HepG2 (cell line): ENCODE measurements around the gene IQGAP3. TPM values are rescaled to one million over a fixed set of nuclear protein-coding genes. Genes with fewer than 3 reads are reported as not detected.

Experiments
- HNF4G ChIP-seq, 2 experiments: sonication (generic) in 1 of 2; formaldehyde crosslinking in 1 of 2; IDR thresholded peaks; 2 replicates each; pipeline versions ENCODE4 v1.4.0 to v1.6.1; 2011 to 2020; ENCODE audit warnings: borderline replicate concordance in 2 of 2, low read depth in 2 of 2, mild to moderate bottlenecking in 2 of 2, low read length in 1 of 2, missing genetic modification reagents in 1 of 2, moderate library complexity in 1 of 2
- HNRNPL ChIP-seq: fragments of 200-400 bp; formaldehyde crosslinking; IDR thresholded peaks from 2 replicates; pipeline ENCODE4 v1.6.1; 2017; ENCODE audit warnings: mild to moderate bottlenecking, low read depth, low read length
- MEIS2 ChIP-seq: sonication (generic); formaldehyde crosslinking; IDR thresholded peaks from 2 replicates; pipeline ENCODE4 v1.9.0; 2021; ENCODE audit warnings: mild to moderate bottlenecking, missing genetic modification reagents
- PAX8 ChIP-seq: sonication (generic); formaldehyde crosslinking; IDR thresholded peaks from 2 replicates; pipeline ENCODE4 v1.8.0; 2022; ENCODE audit warnings: mild to moderate bottlenecking, missing genetic modification reagents, borderline replicate concordance
- PHF20 ChIP-seq: sonication (generic); formaldehyde crosslinking; IDR thresholded peaks from 2 replicates; pipeline ENCODE4 v1.5.0; 2020; ENCODE audit warnings: mild to moderate bottlenecking, missing genetic modification reagents
- SP2 ChIP-seq: sonication (generic); formaldehyde crosslinking; IDR thresholded peaks from 2 replicates; pipeline ENCODE4 v1.5.1; 2020; ENCODE audit warnings: mild to moderate bottlenecking, missing genetic modification reagents
- STAG1 ChIP-seq: sonication (generic); formaldehyde crosslinking; IDR thresholded peaks from 2 replicates; pipeline ENCODE4 v1.4.0; 2020; ENCODE audit warnings: missing genetic modification reagents
- polyA plus RNA-seq, 8 experiments: library from polyadenylated mRNA; depleted of rRNA in 3 of 8; stranded (reverse) in 7 of 8; unstranded in 1 of 8; fragments of >200 nt; fragmentation: Illumina TruSeq in 4 of 8; extraction: Trizol in 4 of 8; gene quantifications; 2 replicates each; pipeline versions ENCODE4 v1.2.1 to v1.2.3, GENCODE V29; 2011 to 2016; ENCODE audit warnings: low read depth in 4 of 8, missing spikeins in 1 of 8, mixed read lengths in 1 of 8; ENCODE audit not compliant: insufficient read depth in 1 of 8
- total RNA-seq, 5 experiments: library from RNA; depleted of rRNA; stranded (reverse); fragments of >200 nt; fragmentation: Illumina TruSeq; extraction: Trizol; gene quantifications; 2 replicates each; pipeline ENCODE4 v1.2.3, GENCODE V29; 2016; ENCODE audit warnings: low read depth in 1 of 5
- TF ChIP-seq, protein P1 (sequence below): sonication (generic); formaldehyde crosslinking; conservative IDR thresholded peaks from 2 replicates; pipeline ENCODE4 v1.8.0; 2022; ENCODE audit warnings: low read depth, missing genetic modification reagents
- TF ChIP-seq, protein P2 (sequence below): sonication (generic); formaldehyde crosslinking; IDR thresholded peaks from 2 replicates; pipeline ENCODE4 v1.5.0; 2020; ENCODE audit warnings: mild to moderate bottlenecking, missing genetic modification reagents, moderate library complexity

The IQGAP3 gene
- total and polyA plus RNA-seq, 2 of the 13 experiments (the other 11 are each of a cell fraction or from before 2014, with no cell fraction given), result 13.5 to 14.1 TPM

DNA sequence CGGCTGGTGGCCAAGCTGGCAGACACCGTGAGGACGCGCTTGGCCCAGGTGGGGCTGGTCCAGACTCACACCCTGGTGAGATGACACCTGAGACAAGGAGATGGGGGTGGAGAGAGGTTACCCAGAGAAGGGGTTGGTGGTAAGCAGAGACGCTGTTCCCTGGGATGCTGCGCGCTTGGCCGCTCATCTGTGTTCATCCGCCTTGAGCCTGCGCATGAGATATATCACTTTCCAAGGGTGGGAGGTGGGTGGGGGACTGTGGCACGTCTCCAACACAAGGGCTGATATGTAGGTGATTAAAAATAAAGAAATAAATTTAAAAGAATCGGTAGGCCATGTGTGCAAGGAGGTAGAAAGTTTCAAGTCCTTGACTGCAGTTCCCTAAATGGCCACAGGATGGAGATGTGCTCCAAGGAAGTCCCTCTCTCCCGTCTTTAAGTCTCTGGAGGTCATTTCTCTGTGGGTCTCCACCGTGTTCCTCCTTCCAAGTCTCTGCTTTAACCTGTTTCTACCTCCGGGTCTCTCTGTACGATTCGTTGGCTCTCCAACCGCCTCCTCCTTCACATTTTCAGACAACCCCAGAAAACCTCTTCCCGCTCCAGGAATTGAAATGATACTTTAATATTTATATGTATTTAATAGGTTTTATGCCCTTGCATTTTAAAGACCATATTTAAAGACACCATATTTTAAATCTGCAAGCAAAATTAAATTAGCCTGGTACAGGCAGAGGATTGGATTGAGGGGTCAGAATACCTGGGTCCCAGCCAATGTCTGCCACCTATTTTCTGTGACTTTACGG, 11.7 kb upstream of the IQGAP3 start (continued):
- TF ChIP-seq, protein P1, sequence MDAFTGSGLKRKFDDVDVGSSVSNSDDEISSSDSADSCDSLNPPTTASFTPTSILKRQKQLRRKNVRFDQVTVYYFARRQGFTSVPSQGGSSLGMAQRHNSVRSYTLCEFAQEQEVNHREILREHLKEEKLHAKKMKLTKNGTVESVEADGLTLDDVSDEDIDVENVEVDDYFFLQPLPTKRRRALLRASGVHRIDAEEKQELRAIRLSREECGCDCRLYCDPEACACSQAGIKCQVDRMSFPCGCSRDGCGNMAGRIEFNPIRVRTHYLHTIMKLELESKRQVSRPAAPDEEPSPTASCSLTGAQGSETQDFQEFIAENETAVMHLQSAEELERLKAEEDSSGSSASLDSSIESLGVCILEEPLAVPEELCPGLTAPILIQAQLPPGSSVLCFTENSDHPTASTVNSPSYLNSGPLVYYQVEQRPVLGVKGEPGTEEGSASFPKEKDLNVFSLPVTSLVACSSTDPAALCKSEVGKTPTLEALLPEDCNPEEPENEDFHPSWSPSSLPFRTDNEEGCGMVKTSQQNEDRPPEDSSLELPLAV (CRISPR knock-in tag), result no peak
- TF ChIP-seq HNF4G (IDR thresholded peaks at IDR 0.05; ENCODE audit: borderline replicate concordance, low read depth, low read length), result no peak
- no peak for TF ChIP-seq HNF4G (CRISPR knock-in tag; IDR thresholded peaks at IDR 0.05; ENCODE audit: borderline replicate concordance, low read depth)
- no peak for TF ChIP-seq MEIS2 (CRISPR knock-in tag)
- TF ChIP-seq STAG1 (CRISPR knock-in tag), result peak; percentile 72
- 0 out of 2 replicates have a peak, but pooled peaks have one; percentile 19 for TF ChIP-seq PHF20 (CRISPR knock-in tag)
- TF ChIP-seq SP2, result no peak
- no peak for TF ChIP-seq PAX8 (CRISPR knock-in tag)
- TF ChIP-seq, protein P2, sequence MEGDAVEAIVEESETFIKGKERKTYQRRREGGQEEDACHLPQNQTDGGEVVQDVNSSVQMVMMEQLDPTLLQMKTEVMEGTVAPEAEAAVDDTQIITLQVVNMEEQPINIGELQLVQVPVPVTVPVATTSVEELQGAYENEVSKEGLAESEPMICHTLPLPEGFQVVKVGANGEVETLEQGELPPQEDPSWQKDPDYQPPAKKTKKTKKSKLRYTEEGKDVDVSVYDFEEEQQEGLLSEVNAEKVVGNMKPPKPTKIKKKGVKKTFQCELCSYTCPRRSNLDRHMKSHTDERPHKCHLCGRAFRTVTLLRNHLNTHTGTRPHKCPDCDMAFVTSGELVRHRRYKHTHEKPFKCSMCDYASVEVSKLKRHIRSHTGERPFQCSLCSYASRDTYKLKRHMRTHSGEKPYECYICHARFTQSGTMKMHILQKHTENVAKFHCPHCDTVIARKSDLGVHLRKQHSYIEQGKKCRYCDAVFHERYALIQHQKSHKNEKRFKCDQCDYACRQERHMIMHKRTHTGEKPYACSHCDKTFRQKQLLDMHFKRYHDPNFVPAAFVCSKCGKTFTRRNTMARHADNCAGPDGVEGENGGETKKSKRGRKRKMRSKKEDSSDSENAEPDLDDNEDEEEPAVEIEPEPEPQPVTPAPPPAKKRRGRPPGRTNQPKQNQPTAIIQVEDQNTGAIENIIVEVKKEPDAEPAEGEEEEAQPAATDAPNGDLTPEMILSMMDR (CRISPR knock-in tag), result peak; percentile 76
- no peak for TF ChIP-seq HNRNPL
